ENCODE data around the gene CHPF2.
A peak's percentile ranks its signal among the peaks of the same experiment; 100 is the strongest.

Gene CHPF2

GRCh38 chr7:151232917-151233701 lies 826 bp downstream of the CHPF2 start:
- peak; percentile 91 for DNase-seq (ENCODE audit: low spot score)

DNA sequence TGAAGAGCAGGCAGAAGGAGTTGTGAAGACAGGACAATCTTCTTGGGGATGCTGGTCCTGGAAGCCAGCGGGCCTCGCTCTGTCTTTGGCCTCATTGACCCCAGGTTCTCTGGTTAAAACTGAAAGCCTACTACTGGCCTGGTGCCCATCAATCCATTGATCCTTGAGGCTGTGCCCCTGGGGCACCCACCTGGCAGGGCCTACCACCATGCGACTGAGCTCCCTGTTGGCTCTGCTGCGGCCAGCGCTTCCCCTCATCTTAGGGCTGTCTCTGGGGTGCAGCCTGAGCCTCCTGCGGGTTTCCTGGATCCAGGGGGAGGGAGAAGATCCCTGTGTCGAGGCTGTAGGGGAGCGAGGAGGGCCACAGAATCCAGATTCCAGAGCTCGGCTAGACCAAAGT lies 1.5 kb downstream of the CHPF2 start:
- DNase-seq (ENCODE audit: low spot score) = no peak

DNA sequence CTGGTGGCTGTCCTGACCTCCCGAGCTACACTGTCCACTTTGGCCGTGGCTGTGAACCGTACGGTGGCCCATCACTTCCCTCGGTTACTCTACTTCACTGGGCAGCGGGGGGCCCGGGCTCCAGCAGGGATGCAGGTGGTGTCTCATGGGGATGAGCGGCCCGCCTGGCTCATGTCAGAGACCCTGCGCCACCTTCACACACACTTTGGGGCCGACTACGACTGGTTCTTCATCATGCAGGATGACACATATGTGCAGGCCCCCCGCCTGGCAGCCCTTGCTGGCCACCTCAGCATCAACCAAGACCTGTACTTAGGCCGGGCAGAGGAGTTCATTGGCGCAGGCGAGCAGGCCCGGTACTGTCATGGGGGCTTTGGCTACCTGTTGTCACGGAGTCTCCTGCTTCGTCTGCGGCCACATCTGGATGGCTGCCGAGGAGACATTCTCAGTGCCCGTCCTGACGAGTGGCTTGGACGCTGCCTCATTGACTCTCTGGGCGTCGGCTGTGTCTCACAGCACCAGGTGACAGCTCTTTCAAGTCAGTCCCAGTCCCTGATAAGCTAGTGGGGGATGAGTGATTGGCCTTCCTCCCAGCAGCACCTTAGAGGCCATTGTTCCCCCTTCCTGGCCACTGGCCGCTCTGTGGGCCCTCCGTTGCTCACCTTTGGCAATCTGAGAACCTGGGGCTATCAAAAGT lies 3.0 kb downstream of the CHPF2 start:
- DNase-seq (ENCODE audit: low spot score) = no peak

GRCh38 chr7:151236406-151236805 lies 4.1 kb downstream of the CHPF2 start:
- no peak for DNase-seq (ENCODE audit: low spot score)

DNA sequence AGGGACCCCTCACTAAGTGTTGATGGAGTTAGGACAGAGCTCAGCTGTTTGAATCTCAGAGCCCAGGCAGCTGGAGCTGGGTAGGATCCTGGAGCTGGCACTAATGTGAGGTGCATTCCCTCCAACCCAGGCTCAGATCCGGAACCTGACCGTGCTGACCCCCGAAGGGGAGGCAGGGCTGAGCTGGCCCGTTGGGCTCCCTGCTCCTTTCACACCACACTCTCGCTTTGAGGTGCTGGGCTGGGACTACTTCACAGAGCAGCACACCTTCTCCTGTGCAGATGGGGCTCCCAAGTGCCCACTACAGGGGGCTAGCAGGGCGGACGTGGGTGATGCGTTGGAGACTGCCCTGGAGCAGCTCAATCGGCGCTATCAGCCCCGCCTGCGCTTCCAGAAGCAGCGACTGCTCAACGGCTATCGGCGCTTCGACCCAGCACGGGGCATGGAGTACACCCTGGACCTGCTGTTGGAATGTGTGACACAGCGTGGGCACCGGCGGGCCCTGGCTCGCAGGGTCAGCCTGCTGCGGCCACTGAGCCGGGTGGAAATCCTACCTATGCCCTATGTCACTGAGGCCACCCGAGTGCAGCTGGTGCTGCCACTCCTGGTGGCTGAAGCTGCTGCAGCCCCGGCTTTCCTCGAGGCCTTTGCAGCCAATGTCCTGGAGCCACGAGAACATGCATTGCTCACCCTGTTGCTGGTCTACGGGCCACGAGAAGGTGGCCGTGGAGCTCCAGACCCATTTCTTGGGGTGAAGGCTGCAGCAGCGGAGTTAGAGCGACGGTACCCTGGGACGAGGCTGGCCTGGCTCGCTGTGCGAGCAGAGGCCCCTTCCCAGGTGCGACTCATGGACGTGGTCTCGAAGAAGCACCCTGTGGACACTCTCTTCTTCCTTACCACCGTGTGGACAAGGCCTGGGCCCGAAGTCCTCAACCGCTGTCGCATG lies 5.2 kb downstream of the CHPF2 start:
- DNase-seq (ENCODE audit: low spot score) = no peak

DNA sequence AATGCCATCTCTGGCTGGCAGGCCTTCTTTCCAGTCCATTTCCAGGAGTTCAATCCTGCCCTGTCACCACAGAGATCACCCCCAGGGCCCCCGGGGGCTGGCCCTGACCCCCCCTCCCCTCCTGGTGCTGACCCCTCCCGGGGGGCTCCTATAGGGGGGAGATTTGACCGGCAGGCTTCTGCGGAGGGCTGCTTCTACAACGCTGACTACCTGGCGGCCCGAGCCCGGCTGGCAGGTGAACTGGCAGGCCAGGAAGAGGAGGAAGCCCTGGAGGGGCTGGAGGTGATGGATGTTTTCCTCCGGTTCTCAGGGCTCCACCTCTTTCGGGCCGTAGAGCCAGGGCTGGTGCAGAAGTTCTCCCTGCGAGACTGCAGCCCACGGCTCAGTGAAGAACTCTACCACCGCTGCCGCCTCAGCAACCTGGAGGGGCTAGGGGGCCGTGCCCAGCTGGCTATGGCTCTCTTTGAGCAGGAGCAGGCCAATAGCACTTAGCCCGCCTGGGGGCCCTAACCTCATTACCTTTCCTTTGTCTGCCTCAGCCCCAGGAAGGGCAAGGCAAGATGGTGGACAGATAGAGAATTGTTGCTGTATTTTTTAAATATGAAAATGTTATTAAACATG lies 6.0 kb downstream of the CHPF2 start:
- DNase-seq (ENCODE audit: low spot score) = no peak

GRCh38 chr7:151238924-151239836 lies 6.9 kb downstream of the CHPF2 start:
- no peak for DNase-seq (ENCODE audit: low spot score)

- no peak for DNase-seq (ENCODE audit: low spot score)
These were observed 7.7 kb downstream of the CHPF2 start for GRCh38 chr7:151239837-151240459.

DNA sequence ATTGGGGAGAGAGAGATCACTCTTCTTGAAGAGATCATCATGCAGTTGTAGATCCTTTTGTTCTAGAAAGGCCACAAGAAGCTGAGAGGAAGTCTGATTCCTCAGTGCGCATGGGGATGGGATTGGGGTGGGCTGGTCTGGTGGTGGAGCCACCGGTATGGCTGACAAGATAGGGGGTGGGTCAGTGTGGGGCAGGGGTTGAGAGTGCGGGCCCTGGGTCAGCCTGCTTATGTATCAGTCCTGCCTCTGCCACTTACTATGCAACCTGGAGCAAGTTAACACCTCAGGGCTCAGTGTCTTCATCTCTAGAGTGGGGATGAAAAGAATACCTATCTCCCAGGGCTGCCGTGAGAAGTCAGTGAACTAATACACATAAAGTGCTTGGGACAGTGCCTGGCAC lies 8.3 kb downstream of the CHPF2 start:
- no peak for DNase-seq (ENCODE audit: low spot score)

DNA sequence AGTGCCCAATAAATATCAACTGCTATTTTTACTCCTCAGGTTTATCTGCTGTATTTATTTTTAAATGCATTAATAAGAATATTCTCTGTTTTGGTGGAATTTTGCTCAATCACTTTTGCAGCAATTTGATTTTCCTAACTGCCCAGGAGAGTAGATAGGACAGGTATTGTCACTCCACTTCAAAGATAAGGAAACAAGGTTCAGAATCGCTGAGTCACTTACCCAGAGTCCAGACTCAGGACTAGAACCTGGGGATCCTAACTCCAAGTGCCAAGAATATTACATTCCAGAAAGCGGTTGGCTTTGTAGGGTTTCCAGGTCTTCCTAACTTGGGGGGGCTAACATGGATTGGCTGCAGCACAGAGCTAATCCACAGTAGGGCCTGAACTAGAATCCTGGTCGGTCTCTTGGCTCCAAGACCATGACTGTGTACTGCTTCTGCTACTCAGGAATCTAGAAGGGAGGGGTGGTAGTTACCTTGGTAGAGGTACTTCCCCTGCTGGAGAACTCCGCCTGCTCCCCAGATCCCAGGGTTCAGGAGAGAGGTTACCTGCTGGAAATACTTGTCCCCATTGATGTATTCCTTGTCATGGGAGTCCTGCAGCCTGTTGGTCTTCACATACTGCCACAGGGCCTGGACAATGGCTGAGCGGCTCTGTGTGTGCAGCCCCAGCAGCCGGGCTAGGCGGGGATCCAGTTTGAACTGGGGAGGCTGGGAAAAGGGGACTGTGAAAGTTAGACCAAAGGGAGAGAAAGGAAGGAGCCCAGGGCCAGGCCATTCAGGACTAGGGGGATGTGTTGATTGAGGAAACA lies 8.9 kb downstream of the CHPF2 start:
- DNase-seq (ENCODE audit: low spot score) = no peak

DNA sequence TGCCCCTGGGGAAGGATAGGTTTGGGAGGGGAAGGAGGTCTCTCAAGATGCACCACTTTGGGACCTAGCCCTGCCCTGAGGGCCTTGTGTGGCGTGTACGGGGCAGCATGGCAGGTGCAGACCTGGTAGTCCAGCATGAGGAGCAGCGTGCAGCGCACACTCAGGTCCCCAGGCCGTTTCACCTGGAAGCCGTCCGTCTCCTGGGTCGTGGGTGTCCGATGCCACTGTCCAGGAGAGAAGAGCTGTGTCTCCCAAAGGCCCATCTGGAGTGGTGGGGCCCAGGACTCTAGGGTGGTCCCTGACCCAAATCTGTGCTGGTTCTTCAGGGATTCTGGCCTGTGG lies 9.4 kb downstream of the CHPF2 start:
- no peak for DNase-seq (ENCODE audit: low spot score)

DNA sequence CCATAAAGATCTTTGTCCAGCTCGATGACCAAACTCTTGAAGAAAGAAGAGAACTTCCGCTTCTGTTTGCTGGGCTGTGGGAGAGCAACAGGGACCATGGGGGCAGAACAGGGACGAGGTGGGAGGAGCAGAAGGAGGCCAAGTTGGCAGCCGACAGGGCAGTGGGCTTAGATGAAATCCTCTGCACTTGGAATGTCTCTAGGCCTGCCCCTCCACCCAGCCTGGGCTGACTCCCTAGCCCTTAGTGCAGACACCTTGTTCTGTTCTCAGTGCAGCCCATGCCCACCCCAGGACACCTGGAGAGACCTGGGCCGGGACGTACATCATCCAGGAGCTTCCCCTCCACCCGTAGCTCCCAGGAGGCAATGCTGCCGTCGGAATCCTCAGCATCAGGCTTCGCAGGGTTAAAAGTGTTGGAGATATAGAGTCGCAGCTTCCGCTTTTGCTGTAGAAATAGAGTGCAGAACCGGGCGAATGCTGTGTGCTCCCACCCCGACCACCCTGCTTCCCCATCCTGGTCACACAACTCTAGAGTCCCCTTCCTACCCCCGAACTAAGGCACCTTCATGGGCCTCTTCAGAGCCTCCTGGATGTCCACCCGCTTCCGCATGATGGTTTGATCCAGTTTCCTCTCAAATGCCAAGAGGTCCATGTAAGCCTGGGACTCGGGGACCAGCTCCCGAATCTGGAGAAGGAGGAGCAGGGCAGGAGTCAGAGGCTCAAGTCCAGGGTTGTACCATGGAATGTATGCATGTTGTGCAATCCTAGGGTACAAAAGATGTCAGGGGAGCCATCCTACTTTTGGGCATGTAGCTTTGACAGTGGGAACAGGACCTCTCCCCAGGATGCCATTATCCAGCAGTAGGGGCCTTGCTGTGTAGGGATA lies 10.1 kb downstream of the CHPF2 start:
- DNase-seq (ENCODE audit: low spot score) = no peak

DNA sequence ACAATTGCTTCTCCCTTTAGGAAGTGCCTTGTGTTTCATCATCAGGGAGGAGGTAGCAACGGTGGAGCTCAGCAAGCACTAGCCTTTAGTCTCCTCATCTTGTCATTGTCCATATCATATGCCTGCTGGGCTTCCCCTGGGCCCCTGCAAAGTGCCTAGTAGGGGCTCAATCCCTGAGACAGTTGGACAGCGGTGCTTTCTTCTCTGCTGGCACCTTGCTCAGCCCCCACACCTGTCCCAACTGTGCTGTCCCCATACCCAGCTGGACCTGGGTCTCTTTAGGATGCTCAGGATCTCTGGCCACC lies 10.7 kb downstream of the CHPF2 start:
- DNase-seq (ENCODE audit: low spot score) = no peak

GRCh38 chr7:151243408-151244195 lies 11.3 kb downstream of the CHPF2 start:
- no peak for DNase-seq (ENCODE audit: low spot score)

GRCh38 chr7:151244196-151244840 lies 12.0 kb downstream of the CHPF2 start:
- peak; percentile 86 for DNase-seq (ENCODE audit: low spot score)

- DNase-seq (ENCODE audit: low spot score) = no peak
These were observed 12.6 kb downstream of the CHPF2 start for GRCh38 chr7:151244841-151245346.

- peak; percentile 89 for DNase-seq (ENCODE audit: low spot score)
These were observed 13.2 kb downstream of the CHPF2 start for GRCh38 chr7:151245360-151246101.

Measured in AG08396 (cell line).